Type B pancreatic cell (in vitro differentiated cells): ENCODE results near the gene RPS6KL1. TPM values are rescaled to one million over a fixed set of nuclear protein-coding genes. Genes with fewer than 3 reads are reported as not detected.

Experiments used
- DNase-seq: peaks from one replicate; pipeline ENCODE4 v3.0.0; 2021; ENCODE audit warnings: mixed read lengths; ENCODE audit not compliant: unreplicated experiment; ENCODE audit errors: extremely low spot score
- H3K27ac Mint-ChIP-seq: 2 replicates; pipeline ENCODE4 v1.8.0; 2021; ENCODE audit warnings: mild to moderate bottlenecking, mixed read lengths
- H3K27me3 Mint-ChIP-seq: 2 replicates; pipeline ENCODE4 v1.8.0; 2021; ENCODE audit warnings: mixed read lengths
- H3K36me3 Mint-ChIP-seq: 2 replicates; pipeline ENCODE4 v1.8.0; 2021; ENCODE audit warnings: mixed read lengths
- H3K4me1 Mint-ChIP-seq: one replicate; pipeline ENCODE4 v1.8.0; 2021; ENCODE audit warnings: mixed read lengths; ENCODE audit not compliant: unreplicated experiment
- H3K4me3 Mint-ChIP-seq: 2 replicates; pipeline ENCODE4 v1.8.0; 2021; ENCODE audit warnings: mild to moderate bottlenecking, mixed read lengths
- H3K9me3 Mint-ChIP-seq: 2 replicates; pipeline ENCODE4 v1.8.0; 2021; ENCODE audit warnings: mixed read lengths
- CTCF ChIP-seq: fragments of 200-600 bp; sonication (generic); conservative IDR thresholded peaks from 2 replicates; pipeline ENCODE4 v1.5.0; 2021; ENCODE audit warnings: antibody characterized with exemption, mild to moderate bottlenecking
- long read RNA-seq: library from polyadenylated mRNA; unstranded; transcript quantifications from one replicate; pipeline ENCODE4 v2.0.0, GENCODE V29; 2020
- total RNA-seq: library from RNA; stranded (reverse); gene quantifications from 2 replicates; pipeline ENCODE4 v1.2.1, GENCODE V29; 2021; ENCODE audit warnings: low replicate concordance

The RPS6KL1 gene
- 5.3 and 7.5 TPM in 2 replicates for total RNA-seq
- long read RNA-seq = 0 reads

- H3K4me1 Mint-ChIP-seq = no peaks in the 10 kb centered on the region
- peaks cover 45% of the 10 kb centered on the region for H3K27me3 Mint-ChIP-seq
- H3K9me3 Mint-ChIP-seq = no peaks in the 10 kb centered on the region
- H3K27ac Mint-ChIP-seq = no peak within 1 kb of the TSS
- H3K4me3 Mint-ChIP-seq = peak within 1 kb of the TSS; percentile 84
- TF ChIP-seq CTCF = no peak
- no peaks in the 10 kb centered on the region for H3K36me3 Mint-ChIP-seq
- DNase-seq = peak; percentile 81
Measured at GRCh38 chr14:74922752-74923401, at the start of gene RPS6KL1. Gene RPS6KL1 (minus strand): TSS chr14:74923260. CDS start chr14:74921541, 1,719 bp downstream.

GRCh38 chr14:74968811-74969210 lies 45.8 kb upstream of the RPS6KL1 start:
- Mint-ChIP-seq H3K27ac (no peak overlapping the region), H3K4me1 (peaks cover 19% of the 10 kb centered on the region), H3K27me3 (peaks cover 9% of the 10 kb centered on the region), H3K4me3 (no peak overlapping the region), H3K36me3 (no peaks in the 10 kb centered on the region), H3K9me3 (no peaks in the 10 kb centered on the region)
- DNase-seq = no peak
- TF ChIP-seq CTCF = no peak

GRCh38 chr14:74965486-74966153 lies 42.6 kb upstream of the RPS6KL1 start:
- H3K4me3 Mint-ChIP-seq = no peak overlapping the region
- H3K27ac Mint-ChIP-seq = no peak overlapping the region
- TF ChIP-seq CTCF = no peak
- H3K36me3 Mint-ChIP-seq = no peaks in the 10 kb centered on the region
- H3K9me3 Mint-ChIP-seq = no peaks in the 10 kb centered on the region
- peaks cover 13% of the 10 kb centered on the region for H3K27me3 Mint-ChIP-seq
- peaks cover 36% of the 10 kb centered on the region for H3K4me1 Mint-ChIP-seq
- DNase-seq = no peak

GRCh38 chr14:74964787-74965485 lies 41.9 kb upstream of the RPS6KL1 start:
- Mint-ChIP-seq H3K4me1 (peaks cover 36% of the 10 kb centered on the region), H3K9me3 (no peaks in the 10 kb centered on the region), H3K36me3 (no peaks in the 10 kb centered on the region), H3K4me3 (no peak overlapping the region), H3K27ac (no peak overlapping the region), H3K27me3 (peaks cover 13% of the 10 kb centered on the region)
- no peak for TF ChIP-seq CTCF
- DNase-seq = no peak

GRCh38 chr14:74963705-74964271 lies 40.7 kb upstream of the RPS6KL1 start:
- Mint-ChIP-seq H3K27me3 (peaks cover 13% of the 10 kb centered on the region), H3K9me3 (no peaks in the 10 kb centered on the region), H3K36me3 (no peaks in the 10 kb centered on the region), H3K27ac (no peak overlapping the region), H3K4me3 (no peak overlapping the region), H3K4me1 (peaks cover 36% of the 10 kb centered on the region)
- no peak for TF ChIP-seq CTCF
- DNase-seq = no peak
